GM18508 (cell line): ENCODE data around the gene PTPRN.
"Not testable (repeated sequence)": the region's sequence is repeated elsewhere in the genome, so short reads cannot be mapped to it uniquely, and the experiment has no call there.

Source experiments
- ATAC-seq: cut with Tn5 transposase; IDR thresholded peaks from one replicate; pipeline ENCODE4 v1.9.1; 2021; ENCODE audit warnings: moderate number of reproducible peaks; ENCODE audit not compliant: insufficient read depth, unreplicated experiment

PTPRN gene

DNA sequence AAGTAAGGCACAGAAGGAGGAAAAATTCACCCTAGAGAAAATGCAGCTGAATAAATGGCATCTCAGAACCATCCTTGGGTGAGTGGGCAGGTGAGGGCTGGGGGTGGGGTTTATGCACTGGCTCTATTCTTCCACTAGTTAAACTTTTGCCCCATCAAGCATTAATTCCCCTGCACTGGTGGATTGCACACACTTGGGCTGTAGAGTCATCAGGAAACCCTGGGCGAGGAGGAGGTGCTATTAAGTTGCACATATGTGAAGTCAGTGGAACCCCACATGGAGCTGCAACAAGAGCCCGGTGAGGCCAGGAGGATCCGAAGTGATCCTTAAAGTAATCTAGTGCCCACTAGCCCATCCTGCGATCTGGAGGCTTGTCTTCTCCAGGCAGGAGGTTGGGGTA, 36.8 kb downstream of the PTPRN start:
- ATAC-seq = no peak

DNA sequence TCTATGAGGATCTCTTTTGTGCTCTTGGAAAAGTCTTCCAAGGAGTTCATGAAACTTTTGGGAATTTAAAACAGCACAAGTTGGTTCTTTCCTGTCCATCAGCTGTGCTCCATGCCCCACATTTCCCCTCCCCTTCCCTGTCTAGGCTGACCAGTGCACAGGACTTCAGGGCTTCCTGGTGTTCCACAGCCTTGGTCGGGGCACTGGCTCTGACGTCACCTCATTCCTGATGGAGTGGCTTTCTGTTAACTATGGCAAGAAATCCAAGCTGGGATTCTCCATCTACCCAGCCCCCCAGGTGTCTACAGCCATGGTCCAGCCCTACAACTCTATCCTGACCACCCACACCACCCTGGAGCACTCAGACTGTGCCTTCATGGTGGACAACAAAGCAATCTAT, 38.2 kb downstream of the PTPRN start:
- ATAC-seq = no peak

- ATAC-seq = no peak
Measured at GRCh38 chr2:219270055-219270372, 39.2 kb downstream of the PTPRN start.

GRCh38 chr2:219269362-219270054, 39.7 kb downstream of the PTPRN start:
- no peak for ATAC-seq

- no peak for ATAC-seq
Measured at GRCh38 chr2:219268294-219268693, 40.9 kb downstream of the PTPRN start.

DNA sequence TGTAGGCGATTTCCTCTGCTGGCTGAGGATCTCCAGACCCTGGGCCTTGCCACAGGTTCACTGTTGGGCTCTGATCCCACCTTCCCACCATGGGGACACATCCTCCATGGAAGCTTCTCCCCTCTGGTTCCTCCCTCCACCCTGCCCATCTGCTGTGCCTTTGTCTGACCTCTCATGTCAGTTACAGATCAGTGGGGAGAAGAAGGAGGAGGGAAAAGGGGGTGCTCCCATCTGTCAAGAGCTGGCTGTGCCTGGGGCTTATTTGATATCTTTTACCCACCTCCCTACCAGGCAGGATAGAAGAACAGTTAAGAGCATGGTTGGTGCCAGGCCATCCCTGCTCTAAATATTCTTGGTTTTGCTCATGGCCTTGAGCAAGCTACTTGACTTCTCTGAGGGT, 42.3 kb downstream of the PTPRN start:
- no peak for ATAC-seq

- ATAC-seq = no peak
Measured at GRCh38 chr2:219266232-219266631, 43.0 kb downstream of the PTPRN start.

GRCh38 chr2:219261024-219261855, 48.0 kb downstream of the PTPRN start:
- no peak for ATAC-seq

DNA sequence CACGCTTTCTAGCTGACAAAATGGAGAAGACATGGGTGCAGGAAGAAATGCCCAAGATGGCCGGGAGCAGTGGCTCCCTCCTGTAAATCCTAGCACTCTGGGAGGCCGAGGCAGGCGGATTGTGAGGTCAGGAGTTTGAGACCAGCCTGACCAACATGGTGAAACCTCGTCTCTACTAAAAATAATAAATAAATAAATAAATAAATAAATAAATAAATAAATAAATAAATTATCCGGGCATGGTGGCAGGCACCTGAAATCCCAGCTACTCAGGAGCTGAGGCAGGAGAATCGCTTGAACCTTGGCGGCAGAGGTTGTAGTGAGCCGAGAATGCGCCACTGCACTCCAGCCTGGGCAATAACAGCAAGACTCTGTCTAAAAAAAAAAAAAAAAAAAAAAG, 50.3 kb downstream of the PTPRN start:
- ATAC-seq = not testable (repeated sequence)

DNA sequence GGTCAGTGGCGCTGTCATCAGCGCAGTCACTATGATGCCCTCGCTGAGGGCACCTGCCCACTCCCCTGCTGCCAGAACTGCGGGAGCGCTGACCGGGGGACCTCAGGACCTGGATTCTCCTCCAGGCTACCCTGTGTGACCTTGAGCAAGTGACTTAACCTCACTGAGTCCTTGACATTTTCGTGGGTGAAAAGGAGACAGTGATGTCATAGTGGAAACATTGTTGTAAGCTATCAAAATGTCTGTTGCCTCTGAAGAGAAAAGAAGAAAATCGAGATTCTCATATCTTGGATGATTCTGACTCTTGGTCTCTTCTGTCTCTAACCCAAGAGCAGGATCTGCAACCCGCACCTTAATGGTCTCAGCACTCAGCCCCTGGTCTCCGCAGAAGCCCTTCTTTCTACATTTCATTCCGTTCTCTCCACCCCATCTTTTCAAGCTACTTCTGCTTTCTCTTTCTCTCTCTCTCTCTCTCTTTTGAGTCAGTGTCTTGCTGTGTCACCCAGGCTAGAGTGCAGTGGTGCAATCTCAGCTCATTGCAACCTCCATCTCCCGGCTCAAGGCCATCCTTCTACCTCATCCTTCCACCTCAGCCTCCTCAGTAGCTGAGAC, 54.5 kb downstream of the PTPRN start:
- ATAC-seq = no peak

DNA sequence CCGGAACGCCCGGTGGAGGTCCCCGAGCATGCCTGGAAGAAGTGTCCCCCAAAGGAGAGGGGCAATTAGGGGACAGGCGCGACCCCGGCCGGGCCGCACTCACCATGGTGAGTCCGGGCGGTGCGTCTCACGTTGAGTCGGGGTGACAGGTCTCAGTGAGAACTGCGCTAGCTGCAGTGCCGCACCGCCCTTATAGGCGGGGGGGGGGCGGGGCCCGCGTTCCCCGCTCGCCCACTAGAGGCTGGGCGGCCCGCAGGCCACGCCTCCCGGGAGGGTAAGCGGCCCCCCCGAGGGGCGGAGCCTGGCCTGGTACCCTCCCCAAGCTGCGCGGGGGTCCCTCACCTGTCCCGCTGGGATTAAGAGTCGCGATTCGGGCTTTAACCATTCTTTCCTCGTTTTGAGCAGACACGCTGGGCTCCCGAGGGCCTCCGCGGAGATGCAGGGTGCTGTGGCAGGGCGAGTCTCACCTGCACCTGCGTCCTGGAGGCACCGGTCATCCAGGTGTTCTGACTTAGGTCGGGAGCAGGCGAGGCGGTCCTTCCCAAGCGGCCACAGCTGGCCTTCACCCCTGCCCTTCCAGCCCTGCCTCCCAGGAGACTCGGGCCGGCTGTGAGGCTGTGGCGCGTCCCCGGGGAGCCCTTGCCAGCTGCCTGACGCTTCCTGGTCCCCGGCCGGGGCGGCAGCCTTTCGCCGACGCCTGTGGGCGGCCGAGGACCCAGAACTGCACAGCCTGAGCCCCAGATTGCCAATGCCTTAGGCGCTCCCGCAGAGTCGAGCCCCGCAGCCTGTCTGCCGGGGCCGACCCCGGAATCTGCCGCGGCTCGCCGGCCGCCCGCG, 55.2 kb downstream of the PTPRN start, which contains the start of gene TUBA4A:
Gene TUBA4A, minus strand, starts transcription at position 166 of the 837 bp plus-strand sequence. Its CDS starts 60 bp downstream, at position 106.
- ATAC-seq = no peak

DNA sequence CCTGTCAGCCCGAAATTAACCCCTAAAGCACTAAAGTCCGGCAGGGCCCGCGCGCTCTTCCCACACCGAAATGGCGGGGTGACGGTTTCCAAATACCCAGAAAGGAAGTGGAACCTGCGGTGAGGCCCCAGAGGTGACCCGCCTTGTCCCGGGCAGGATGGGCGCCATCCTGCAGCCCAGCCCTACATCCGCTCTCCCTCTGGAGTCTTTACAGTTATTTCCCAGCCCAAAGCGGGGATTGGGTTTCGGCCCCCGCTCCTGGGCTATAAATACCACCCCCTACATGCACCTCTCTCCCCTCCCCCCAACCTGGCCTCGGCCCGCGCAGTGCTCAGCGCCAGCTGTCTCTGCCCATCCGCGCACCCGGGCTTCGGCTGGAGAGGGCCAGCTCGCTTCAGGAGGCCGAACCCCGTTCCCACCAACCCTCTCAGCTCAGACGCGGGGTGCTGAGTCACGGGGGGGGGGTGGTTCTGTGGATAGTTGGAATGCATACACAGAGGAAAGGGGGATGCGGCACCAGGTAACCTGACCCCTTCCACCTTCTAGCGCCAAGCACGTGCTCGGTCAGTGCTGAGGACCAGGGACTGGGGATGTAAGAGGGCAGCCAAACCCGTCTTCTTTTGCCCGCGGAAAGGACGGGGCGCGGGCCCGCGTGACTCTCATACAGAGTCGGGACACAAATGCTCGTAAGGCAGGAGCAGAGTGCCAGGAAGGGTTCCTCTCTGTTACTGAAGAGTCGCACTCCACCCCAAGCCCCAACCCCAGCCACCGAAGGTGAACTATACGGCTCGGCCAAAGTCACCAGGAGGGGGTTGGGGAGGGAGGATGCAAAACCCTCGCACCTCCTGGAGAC, 56.1 kb downstream of the PTPRN start, which contains the start of gene TUBA4B:
Gene TUBA4B, plus strand, starts transcription at position 344 of the 853 bp plus-strand sequence. Its CDS starts 165 bp downstream, at position 509.
- ATAC-seq = no peak

DNA sequence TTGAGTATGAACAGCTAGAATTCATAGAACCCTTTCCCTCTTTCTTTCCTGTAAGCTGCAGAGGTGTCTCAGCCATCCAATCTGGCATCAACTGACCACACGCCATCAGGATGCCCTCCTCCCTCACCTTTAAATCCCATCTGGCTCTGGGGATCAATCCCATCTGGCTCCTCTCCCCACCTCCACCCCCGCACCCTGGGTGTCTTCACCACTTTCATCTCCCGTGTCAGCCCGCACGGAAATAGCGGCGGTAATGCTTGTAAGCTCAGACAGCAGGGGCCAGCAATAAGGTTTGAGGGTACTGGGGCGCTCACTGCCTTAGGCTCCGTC, 56.7 kb downstream of the PTPRN start:
- ATAC-seq = no peak

DNA sequence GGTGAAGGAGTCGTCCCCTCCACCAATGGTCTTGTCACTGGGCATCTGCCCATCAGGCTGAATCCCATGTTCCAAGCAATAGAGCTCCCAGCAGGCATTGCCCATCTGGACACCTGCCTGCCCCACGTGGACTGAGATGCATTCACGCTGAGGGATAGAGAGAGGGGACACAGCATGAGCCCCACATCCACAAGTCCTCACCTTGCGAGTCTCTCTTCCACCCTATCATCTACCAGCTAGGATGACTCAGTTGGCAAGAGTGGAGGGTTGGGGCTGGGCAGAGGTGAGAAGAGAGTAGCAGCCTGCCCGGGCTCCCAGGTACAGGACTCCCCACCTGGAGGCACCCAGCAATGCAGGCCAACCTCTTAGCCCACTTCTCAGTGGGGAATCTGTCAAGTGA, 57.1 kb downstream of the PTPRN start:
- no peak for ATAC-seq

DNA sequence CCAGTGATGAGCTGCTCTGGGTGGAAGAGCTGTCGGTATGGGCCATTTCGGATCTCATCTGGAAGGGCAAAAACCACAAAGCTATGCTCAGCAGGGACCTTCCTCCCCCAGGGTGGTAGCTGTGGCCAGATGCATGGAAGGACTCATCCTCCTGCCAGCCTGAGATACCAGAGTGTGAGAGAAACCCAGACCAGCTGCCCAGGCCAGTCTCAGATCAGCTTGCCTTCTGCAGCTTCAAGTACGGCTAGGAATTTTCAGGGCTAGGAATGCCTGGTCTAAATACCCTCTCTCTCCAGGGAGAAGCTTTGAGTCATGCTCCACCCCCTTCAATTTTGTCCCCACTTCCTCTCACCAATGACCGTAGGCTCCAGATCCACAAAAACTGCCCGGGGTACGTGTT, 57.5 kb downstream of the PTPRN start:
- no peak for ATAC-seq

- ATAC-seq = no peak
Measured at GRCh38 chr2:219250049-219250781, 59.0 kb downstream of the PTPRN start.

GRCh38 chr2:219249203-219249980, 59.8 kb downstream of the PTPRN start:
- peak; percentile 40 for ATAC-seq

GRCh38 chr2:219248845-219249202, 60.4 kb downstream of the PTPRN start:
- no peak for ATAC-seq
